Epidermal melanocyte (primary cell): ENCODE results near the gene CELSR1.
"Not testable (repeated sequence)": the region's sequence is repeated elsewhere in the genome, so short reads cannot be mapped to it uniquely, and the experiment has no call there.

Experiments
- DNase-seq: peaks from one replicate; pipeline ENCODE4 v3.0.0; 2011; ENCODE audit warnings: low spot score; ENCODE audit not compliant: insufficient read length

CELSR1 gene

DNA sequence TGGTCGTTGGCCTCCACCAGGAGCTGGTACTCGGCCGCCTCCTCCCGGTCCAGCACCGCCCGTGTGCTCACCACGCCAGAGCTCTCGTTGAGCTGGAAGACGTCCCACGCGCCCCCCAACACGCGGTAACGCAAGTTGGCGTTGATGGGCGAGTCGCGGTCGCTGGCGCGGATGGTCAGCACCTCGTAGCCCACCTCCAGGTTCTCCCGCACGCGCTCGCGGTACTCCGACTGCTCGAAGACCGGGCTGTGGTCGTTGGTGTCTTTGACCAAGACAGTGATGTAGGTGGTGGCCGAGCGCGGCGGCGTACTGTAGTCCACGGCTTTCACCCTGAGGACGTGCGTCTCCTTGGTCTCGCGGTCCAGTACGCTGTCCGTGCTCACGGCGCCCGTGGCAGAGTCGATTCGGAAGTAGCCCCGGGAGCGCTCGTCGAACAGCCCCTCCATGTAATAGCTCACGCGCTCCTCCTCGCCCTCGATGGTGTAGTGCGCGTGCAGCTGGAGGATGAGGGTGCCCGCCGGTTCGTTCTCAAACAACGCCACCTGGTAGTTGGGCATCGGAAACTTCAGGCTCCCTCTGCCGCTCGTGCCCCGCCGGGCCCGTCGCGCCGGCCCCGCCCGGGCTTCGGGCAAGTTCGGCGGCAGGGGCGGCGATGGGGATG, 1.4 kb downstream of the CELSR1 start:
- DNase-seq = no peak

DNA sequence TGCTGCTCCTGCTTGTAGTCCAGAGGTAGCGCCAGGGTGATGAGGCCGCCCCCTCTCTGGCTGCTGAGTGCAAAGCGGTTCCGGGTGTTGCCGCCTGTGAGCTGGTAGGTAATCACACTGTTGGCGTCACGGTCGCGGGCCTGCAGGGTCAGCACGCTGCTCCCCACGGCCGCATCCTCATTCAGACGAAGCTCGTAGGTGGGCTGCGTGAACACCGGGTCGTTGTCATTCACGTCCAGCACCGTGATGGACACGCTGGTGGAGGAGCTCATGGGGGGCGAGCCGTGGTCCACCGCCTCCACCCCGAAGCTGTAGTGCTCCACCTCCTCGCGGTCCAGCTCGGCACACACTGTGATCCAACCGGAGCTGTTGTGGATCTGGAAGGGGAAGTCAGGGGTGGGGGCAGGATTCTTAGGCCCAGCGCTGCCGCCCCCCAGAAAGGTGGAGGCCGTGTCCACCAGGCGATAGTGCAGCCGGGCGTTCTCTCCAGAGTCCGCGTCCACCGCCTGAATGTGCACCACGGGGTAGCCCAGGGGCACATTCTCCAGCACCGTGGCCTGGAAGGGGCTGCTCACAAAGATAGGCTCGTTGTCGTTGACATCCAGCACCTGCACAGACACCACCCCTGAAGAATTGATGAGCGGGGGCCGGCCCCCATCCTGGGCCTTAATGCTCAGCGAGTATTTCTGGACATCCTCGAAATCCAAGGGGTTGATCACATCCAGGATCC, 2.4 kb downstream of the CELSR1 start:
- no peak for DNase-seq

GRCh38 chr22:46534177-46534776, 3.1 kb downstream of the CELSR1 start:
- no peak for DNase-seq

DNA sequence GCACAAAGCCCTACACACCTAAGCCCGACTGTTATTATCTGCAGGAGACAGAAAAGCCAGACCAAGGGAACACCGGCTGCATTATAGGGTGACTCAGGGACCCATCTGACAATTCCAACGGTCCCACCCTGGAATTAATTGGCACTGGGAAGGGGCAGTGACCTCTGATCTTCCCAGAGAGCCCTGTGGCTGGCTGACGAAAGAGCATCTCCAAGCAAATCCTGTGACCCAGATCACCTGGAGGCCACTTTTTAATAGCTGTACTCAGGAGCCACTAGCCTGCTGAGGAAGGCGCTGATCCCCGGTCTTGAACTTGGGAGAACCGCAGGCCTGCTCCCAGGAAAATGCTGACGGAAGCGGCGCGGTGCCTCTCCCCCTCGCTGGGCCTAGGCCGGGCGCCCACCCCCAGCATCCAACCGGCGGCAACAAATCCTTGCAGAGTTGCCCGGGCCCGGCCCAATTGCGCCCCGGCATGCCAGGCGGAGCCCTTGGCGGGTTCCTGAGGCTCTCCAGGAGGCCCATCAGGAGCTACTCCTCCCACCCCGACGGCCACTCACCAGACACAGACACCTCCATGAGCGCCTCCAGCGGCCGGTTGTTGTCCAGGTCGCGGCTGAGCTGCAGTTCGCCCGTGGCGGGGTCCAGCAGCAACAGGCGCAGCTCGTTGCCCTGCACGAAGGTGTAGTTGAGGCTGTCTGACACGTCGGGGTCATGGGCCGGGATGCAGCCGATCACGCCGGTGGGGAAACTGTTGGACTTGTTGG, 4.2 kb downstream of the CELSR1 start:
- DNase-seq = no peak

DNA sequence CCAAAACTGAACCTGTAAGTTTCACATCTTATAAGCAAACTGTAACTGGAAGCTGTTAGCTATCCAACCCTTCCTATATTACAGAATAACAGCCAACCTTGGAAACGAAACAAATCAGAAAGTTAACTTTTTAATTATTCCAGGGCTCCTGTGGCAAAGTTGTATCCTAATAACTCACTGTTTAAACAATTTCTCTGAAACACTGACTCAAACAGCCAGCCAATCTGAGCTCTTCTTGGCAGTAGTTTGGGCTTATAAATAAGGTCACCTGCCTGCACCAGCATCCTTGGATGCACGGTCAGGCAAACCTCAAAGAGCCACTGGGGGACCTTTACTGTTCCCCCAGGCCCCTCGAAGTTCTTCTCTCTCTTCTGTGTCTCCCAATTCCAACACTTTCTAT, 5.0 kb downstream of the CELSR1 start:
- DNase-seq = no peak

DNA sequence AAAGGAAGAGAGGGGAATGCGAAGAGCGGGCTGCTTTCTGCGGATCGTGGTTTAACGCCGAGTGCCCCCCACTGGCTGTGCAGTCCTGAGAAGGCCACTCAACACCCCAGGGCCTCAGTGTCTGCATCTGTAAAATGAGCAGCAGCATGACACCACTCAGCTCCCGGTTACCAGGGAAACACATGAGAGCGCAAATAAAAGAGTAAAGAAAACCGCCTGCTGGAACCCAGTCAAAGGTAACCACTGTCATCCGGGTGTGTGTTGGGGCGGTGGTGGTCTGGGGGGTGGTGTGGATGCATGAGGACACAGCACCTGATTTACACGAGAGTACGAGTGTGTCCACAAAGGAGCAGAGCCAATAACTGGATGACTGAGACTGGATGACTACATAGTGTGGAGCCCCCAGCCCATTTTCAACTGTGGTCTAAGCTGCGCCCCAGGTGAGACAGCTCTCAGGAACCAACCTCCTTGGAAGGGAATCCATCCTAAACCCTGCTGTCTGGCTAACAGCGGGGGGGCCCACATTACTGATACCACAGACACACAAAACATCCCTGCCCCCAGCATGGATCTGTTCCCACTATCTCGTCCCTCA, 5.7 kb downstream of the CELSR1 start:
- no peak for DNase-seq

GRCh38 chr22:46528121-46528610, 9.3 kb downstream of the CELSR1 start:
- no peak for DNase-seq

DNA sequence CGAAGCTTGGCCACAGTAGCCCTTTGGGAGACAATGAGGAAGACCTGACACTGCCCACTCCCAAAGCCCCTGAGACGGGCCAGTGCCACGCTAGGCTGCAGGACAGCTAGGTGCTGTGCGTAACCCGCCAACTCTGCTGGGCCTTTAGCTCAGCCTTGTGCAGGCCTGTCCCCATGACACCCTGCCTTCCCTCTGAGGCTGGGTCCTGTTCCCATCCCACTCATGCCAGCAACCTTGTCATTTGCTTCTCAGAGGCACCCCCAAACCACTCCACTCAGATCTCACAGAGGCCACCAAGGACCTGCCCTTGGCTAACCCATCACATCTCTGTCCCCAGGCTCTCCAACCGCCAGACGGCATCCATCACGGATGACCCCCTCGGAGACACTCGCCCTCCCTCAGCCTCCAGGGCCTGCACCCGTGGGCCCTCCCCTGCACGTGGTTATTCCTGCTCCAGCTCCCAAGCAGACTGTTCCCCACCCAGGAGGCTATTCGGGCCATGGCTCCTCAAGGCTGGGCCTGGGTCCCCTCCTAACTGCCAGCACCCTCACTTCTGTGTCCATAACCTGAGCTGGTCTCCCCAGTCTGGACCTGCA, 11.1 kb downstream of the CELSR1 start:
- DNase-seq = no peak

- DNase-seq = no peak
Measured at GRCh38 chr22:46525389-46526243, 11.8 kb downstream of the CELSR1 start.

DNA sequence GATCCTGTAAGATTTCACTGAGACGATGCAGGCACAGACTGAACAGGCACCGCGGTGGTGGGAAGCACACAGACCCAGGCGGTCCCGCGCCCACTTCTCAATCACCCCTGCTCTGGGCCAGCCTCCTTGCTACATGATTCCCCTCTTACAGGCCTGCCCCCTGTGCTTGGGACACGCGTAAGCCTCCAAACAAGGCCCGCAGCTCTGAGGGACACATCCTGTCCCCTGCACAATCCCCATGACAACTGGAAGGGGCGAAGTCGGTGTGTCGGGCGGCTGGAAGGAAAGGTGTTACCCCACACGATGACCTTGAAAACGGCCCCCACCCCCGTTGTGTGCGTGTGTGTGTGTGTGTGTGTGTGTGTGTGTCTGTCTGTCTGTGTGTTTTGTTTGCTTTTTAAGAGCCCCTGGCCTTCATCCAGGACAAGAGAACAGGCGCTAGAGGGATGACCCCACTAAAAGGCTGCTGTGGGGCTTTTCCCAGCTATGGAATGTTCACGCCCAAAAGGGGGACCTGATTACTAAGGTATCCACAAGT, 13.1 kb downstream of the CELSR1 start:
- DNase-seq = no peak

GRCh38 chr22:46522797-46523196, 14.6 kb downstream of the CELSR1 start:
- no peak for DNase-seq

GRCh38 chr22:46521994-46522393, 15.4 kb downstream of the CELSR1 start:
- DNase-seq = no peak

DNA sequence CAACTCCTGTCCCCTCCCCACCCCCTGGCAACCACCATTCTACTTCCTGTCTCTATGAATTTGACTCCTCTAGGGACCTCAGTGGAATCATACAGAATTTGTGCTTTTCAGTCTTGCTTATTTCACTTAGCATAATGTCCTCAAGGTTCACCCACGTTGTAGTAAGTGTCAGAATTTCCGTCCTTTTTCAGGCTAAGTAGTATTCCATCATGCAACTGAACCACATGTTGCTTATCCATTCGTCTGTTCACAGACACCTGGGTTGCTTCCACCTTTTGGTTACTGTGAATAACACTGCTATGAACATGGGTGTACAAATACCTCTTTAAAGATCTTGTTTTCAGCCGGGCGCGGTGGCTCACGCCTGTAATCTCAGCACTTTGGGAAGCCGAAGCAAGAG, 16.5 kb downstream of the CELSR1 start:
- DNase-seq = no peak

DNA sequence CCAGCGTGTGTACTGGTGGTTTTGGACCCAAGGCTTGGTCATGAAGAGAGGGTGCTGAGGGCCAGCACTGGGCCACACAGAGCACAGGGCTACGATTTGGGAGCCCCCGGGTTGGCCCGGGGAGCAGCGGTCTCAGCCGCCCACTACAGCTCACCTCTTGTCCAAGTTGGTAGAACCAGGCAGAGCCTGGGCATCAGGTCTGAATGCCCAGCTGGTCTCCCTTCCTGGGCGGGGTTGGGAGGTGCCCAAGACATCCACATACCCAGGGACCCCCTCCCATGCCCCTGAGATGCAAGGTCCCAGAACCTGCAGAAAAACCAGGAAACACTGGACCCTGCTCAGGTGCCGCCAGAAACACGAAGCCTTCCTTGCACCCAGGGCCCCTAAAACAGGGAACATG, 18.0 kb downstream of the CELSR1 start:
- DNase-seq = no peak

- DNase-seq = no peak
Measured at GRCh38 chr22:46518542-46519325, 18.7 kb downstream of the CELSR1 start.

DNA sequence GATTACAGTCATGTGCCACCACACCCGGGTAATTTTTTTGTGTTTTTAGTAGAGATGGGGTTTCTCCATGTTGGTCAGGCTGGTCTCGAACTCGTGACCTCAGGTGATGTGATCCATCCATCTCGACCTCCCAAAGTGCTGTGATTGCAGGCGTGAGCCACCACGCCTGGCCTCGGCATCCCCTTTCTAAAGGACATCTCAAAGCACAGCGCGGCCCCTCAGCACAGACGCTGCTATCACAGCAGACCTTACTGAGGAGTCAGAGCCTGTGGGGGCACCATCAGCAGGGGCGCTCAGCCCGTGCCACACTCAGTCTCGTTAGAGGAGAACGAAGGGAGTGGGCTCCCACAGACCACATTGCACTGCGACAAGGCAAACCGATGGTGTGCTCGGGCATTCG, 19.4 kb downstream of the CELSR1 start:
- no peak for DNase-seq

GRCh38 chr22:46517255-46517761, 20.1 kb downstream of the CELSR1 start:
- DNase-seq = no peak

DNA sequence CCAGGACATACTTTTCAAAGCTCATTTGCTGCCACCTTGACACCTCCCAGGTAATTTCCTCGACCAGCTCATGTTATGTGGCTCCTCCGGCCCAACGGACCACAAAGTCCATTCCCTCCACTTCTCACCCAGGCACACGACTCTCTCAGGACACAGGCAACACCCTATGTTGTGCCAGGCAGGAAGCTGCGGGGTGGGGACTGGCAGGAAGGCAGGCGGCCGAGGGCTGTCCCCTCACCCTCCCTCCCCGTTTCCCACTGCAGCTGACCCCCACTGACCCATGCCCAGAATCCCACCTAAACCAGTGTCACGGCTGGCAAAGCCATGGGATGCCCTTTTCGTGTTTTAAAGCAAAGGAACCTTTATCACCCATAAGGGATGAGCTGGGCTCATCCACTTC, 20.8 kb downstream of the CELSR1 start:
- DNase-seq = no peak

DNA sequence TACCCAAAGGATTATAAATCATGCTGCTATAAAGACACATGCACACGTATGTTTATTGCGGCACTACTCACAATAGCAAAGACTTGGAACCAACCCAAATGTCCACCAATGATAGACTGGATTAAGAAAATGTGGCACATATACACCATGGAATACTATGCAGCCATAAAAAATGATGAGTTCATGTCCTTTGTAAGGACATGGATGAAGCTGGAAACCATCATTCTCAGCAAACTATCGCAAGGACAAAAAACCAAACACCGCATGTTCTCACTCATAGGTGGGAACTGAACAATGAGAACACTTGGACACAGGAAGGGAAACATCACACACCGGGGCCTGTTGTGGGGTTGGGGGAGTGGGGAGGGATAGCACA, 21.3 kb downstream of the CELSR1 start:
- not testable (repeated sequence) for DNase-seq
